Lower leg skin (tissue), 3 donors: ENCODE measurements around the gene DNAL4.

Source experiments
- POLR2A ChIP-seq, 2 donors: fragments of 450-650 bp; IDR thresholded peaks; one replicate each; pipeline ENCODE4 v1.6.1; 2016 to 2017; ENCODE audit warnings: antibody characterized with exemption in 2 of 2, mild to moderate bottlenecking in 1 of 2, moderate library complexity in 1 of 2
- TF ChIP-seq, protein P1 (sequence below), 3 donors: fragments of 450-650 bp; IDR thresholded peaks; one replicate each; pipeline ENCODE4 v1.5.1; 2016; ENCODE audit warnings: antibody characterized with exemption in 3 of 3, mild to moderate bottlenecking in 3 of 3, moderate library complexity in 2 of 3

DNA sequence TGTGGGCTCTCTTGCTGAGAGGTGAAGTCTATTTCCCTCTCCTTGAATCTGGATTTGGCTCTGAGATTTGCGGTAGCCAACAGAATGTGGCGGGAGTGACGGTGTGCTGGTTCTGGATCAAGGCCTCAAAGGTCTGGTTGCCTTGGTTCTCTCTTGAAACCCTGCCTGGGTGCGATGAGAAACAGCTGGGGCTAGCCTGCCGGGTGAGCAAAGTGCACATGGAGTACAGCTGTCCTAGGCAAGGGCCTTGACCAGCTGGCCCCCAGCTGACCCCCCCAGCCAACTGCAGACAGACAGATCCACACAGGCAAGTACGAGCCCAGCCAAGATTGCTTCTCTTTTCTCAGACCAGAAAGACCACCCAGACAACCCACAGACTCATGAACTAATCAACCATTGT, 49.0 kb downstream of the DNAL4 start:
- TF ChIP-seq, protein P1, sequence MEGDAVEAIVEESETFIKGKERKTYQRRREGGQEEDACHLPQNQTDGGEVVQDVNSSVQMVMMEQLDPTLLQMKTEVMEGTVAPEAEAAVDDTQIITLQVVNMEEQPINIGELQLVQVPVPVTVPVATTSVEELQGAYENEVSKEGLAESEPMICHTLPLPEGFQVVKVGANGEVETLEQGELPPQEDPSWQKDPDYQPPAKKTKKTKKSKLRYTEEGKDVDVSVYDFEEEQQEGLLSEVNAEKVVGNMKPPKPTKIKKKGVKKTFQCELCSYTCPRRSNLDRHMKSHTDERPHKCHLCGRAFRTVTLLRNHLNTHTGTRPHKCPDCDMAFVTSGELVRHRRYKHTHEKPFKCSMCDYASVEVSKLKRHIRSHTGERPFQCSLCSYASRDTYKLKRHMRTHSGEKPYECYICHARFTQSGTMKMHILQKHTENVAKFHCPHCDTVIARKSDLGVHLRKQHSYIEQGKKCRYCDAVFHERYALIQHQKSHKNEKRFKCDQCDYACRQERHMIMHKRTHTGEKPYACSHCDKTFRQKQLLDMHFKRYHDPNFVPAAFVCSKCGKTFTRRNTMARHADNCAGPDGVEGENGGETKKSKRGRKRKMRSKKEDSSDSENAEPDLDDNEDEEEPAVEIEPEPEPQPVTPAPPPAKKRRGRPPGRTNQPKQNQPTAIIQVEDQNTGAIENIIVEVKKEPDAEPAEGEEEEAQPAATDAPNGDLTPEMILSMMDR (IDR thresholded peaks at IDR 0.05): no peak
- TF ChIP-seq POLR2A (IDR thresholded peaks at IDR 0.05): no peak
